Stomach smooth muscle (tissue), 2 donors: ENCODE data around the gene ZFYVE28.

Experiments
- H3K27ac ChIP-seq: one replicate; pipeline ENCODE4 v1.7.0; 2013; ENCODE audit warnings: mild to moderate bottlenecking, low read length, inconsistent platforms
- H3K27me3 ChIP-seq, 2 donors: one replicate each; pipeline ENCODE4 v1.7.0; 2013; ENCODE audit warnings: low read length in 2 of 2; ENCODE audit not compliant: insufficient read depth in 2 of 2, control insufficient read depth in 1 of 2
- H3K36me3 ChIP-seq, 2 donors: one replicate each; pipeline ENCODE4 v1.7.0; 2013; ENCODE audit warnings: low read length in 2 of 2; ENCODE audit not compliant: control insufficient read depth in 2 of 2, insufficient read depth in 2 of 2
- H3K4me1 ChIP-seq: one replicate; pipeline ENCODE4 v1.7.0; 2013; ENCODE audit warnings: low read length; ENCODE audit not compliant: control insufficient read depth, insufficient read depth
- H3K4me3 ChIP-seq, 2 donors: one replicate each; pipeline ENCODE4 v1.7.0; 2013; ENCODE audit warnings: low read length in 2 of 2
- H3K9ac ChIP-seq, 2 donors: one replicate each; pipeline ENCODE4 v1.7.0; 2013; ENCODE audit warnings: low read length in 2 of 2, mild to moderate bottlenecking in 1 of 2
- H3K9me3 ChIP-seq, 2 donors: one replicate each; pipeline ENCODE4 v1.7.0; 2013; ENCODE audit warnings: low read length in 2 of 2; ENCODE audit not compliant: control insufficient read depth in 2 of 2
- donor health status: healthy.
- donor health status: Pancreatic carcinoma.

ZFYVE28 gene

DNA sequence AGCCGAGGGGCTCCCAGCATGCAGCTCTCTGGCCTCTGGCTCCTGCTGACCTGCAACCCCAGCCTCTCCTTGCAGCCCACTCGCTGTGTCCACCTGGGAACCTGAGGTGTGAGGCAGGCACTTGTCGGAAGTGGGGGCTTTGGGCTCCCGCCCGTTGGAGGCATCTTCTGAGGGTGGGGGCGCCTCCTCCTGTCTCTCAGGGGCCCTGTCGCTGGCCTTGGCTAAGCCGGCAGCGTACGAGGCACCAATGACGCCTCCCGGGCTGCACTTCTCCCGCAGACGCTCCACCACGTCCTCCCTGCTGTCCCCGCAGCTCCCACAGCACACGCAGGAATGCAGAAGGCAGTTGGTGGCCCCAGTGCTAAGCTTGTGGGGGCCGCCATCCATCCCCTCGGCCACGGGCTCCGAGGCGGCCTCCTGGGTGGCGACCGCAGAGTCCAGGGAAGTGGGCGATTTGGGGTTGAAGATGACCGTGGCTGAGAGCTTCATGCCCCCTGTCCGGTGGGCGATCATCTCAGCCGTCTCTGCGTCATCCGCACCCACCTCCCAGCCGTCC, 114.0 kb downstream of the ZFYVE28 start:
- Histone ChIP-seq H3K4me1 (peaks cover 14% of the 10 kb centered on the region), H3K9ac (no peak overlapping the region), H3K36me3 (no peaks in the 10 kb centered on the region), H3K27ac (no peak overlapping the region), H3K4me3 (no peak overlapping the region), H3K27me3 (no peaks in the 10 kb centered on the region), H3K9me3 (peaks cover 0 to 7% of the 10 kb centered on the region in 2 donors)

DNA sequence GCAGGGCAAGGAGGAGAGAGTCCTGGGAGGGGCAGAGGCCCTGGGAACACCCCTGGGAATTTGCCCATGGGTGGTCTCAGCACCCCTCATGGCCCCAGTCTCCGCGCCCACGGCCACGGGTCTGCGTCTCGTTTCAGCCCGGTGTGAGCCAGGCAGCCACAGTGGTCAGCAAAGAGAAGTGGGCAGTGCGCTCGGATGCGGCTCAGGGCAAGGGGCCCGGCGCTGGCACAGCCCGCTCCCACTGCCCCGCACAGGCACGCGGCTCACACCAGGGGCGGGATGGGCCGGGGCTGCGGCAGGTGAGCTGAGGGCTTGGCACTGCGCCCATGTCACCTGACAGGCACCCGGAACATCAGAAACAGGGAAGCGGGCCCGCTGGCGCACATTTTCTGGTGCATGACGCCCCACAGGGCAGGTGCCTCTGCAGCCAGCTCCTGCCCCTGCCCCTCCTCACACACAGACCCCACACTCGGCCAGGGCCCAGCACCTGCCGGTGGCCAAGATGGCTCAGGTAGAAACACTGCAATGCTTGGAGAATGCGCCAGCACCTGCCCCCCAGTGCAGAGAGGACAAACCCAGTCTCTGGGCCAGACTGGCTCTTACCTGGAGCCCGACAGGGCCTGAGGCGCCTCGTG, 114.6 kb downstream of the ZFYVE28 start:
- no peak overlapping the region for H3K27ac ChIP-seq
- H3K4me1 ChIP-seq: peaks cover 14% of the 10 kb centered on the region
- H3K36me3 ChIP-seq: no peaks in the 10 kb centered on the region
- no peak overlapping the region for H3K4me3 ChIP-seq
- peaks cover 0 to 7% of the 10 kb centered on the region in 2 donors for H3K9me3 ChIP-seq
- no peaks in the 10 kb centered on the region for H3K27me3 ChIP-seq
- no peak overlapping the region for H3K9ac ChIP-seq

DNA sequence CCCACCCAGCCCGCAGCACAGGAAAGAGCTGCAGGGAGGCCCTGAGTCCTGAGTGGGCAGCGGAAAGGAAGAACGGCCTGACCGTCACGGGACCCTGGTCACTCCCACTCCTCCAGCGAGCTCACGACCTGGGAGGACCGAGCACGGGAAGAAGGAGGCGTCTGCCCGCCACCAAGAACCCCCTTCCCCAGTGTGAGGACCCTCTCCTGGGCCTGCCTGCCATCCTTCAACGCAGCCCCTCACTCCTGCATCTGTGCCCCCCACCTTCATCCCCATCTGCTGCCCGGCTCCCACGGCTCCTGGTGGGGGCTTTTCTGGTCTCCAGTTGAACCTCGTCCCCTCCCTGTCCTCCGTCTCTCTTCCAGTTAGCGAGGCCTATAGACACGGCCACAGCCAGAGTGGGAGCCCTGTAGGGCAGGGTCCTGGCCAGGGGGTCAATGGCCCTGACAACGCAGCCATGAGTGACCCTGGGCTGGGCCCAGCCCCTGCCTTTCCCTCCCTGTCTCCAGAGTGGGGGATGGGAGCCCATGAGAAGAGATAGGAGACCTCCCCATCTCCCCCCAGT, 115.2 kb downstream of the ZFYVE28 start:
- no peaks in the 10 kb centered on the region for H3K36me3 ChIP-seq
- H3K9me3 ChIP-seq: peaks cover 0 to 7% of the 10 kb centered on the region in 2 donors
- H3K4me3 ChIP-seq: no peak overlapping the region
- no peak overlapping the region for H3K27ac ChIP-seq
- H3K4me1 ChIP-seq: peaks cover 14% of the 10 kb centered on the region
- no peak overlapping the region for H3K9ac ChIP-seq
- no peaks in the 10 kb centered on the region for H3K27me3 ChIP-seq

DNA sequence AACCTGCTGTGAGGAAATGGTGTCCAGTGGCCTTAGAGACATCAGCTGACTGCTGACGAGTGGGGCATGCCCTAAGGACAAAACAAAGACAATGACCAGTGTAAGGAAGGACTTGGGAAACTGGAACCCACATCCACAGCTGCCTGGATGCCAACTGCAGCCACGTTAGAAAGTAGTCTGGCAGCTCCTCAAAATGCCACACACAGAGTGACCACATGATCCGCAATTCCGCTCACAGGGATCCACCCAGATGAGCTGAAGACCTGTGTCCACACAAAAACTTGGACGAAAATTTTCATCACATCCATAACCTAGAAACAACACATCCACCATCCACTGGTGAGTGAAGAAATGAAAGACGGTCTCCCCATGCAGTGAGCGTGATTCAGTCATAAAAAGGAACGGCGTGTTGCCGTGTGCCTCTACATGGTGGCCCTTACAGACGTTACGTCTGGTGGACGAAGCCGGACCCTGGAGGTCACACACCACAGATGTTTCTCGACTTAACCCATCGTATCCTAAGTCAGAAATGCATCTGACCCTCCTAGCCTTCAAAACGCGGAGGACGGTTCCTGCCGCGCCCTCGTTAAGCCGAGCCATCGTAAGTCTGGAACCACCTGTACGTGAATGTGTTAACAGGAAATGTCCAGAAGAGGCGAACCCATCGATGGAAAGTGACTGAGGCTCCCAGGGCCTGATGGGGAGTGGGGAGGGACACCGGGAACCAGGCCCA, 115.9 kb downstream of the ZFYVE28 start:
- Histone ChIP-seq H3K36me3 (no peaks in the 10 kb centered on the region), H3K27ac (peak overlapping the region; percentile 37), H3K27me3 (no peaks in the 10 kb centered on the region), H3K9ac (no peak overlapping the region), H3K4me3 (no peak overlapping the region), H3K9me3 (peaks cover 0 to 7% of the 10 kb centered on the region in 2 donors), H3K4me1 (peaks cover 14% of the 10 kb centered on the region)

DNA sequence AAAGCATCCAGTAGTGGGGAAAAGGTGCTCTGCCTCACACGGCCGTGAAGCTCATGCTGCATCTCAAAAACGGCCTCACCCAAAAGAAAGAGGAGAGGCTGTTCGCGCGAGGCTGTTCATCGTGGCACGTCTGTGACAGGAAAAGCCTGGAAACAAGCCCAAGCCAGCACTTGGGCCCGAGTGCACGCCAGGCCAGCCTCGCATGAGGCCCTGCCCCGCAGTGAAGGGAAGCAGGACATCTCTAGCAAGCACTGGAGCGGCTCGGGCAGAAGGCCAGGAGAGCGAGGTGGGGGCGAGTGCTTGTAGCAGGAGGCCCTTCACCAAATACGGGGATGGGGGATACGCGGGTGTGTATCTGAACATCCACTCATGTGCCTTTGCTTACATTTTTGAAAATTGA, 116.6 kb downstream of the ZFYVE28 start:
- Histone ChIP-seq H3K4me3 (no peak overlapping the region), H3K36me3 (no peaks in the 10 kb centered on the region), H3K9me3 (peaks cover 0 to 7% of the 10 kb centered on the region in 2 donors), H3K9ac (no peak overlapping the region), H3K27ac (peak overlapping the region; percentile 37), H3K27me3 (no peaks in the 10 kb centered on the region), H3K4me1 (peaks cover 14% of the 10 kb centered on the region)

DNA sequence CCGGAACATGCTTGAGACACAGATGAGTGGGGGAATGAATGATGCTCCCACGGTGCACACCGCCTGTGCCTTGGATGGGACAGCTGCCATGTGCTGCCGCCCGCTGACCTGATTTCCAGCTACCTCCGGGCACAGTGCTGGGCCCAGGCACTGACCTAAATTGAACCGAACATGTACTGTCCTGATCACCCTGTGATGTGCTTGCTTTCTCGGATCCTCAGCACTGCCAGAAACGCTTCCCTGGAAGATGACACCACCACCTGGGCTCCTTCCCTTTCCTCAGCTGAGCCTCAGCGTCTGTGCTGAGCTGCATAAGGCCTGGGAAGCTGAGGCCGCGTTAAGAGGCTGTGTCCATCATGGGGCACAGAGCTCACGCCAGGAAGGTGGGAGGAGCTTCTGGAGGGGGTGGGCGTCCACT, 117.2 kb downstream of the ZFYVE28 start:
- Histone ChIP-seq H3K27ac (no peak overlapping the region), H3K36me3 (no peaks in the 10 kb centered on the region), H3K4me1 (peaks cover 14% of the 10 kb centered on the region), H3K27me3 (no peaks in the 10 kb centered on the region), H3K9ac (no peak overlapping the region), H3K4me3 (no peak overlapping the region), H3K9me3 (peaks cover 0 to 7% of the 10 kb centered on the region in 2 donors)

DNA sequence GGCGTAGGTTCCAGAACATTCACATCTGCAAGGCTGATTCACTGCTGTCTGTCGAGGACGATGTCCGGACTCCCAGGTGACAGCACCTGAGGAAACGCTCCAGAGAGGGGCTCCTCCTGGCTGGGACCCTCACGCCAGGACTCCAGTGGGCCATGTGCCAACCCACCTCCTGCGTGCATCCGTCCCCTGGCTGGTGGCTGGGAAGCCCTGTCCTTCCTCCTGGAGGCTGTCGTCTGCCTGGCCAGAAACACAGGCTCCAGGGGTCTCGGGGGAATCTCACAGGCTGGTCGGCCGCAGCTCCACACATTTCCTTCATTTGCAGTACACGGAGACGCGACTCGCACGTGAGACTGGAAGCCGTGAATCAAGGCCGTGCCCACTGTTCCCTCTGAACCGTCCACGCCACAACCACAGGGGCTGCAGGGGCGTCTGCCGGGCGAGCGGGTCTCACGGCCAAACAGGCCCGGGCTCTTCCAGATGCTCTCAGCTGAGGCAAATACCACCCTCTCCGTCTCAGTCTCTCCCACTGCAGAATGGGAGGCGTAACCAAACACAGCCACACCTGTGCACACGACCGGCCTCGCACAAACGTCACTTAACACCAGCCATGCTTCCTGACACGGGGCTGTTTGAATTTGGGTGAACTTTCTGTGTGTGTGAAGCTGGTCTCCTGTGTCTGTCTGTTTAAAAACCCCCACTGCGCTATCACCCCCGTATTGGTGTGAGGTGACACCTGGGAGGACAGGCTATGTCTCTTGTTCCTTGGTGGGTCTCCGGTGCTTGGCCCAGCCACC, 117.8 kb downstream of the ZFYVE28 start:
- Histone ChIP-seq H3K4me1 (peaks cover 14% of the 10 kb centered on the region), H3K9ac (no peak overlapping the region), H3K9me3 (peaks cover 0 to 7% of the 10 kb centered on the region in 2 donors), H3K36me3 (no peaks in the 10 kb centered on the region), H3K27me3 (no peaks in the 10 kb centered on the region), H3K27ac (no peak overlapping the region), H3K4me3 (no peak overlapping the region)

DNA sequence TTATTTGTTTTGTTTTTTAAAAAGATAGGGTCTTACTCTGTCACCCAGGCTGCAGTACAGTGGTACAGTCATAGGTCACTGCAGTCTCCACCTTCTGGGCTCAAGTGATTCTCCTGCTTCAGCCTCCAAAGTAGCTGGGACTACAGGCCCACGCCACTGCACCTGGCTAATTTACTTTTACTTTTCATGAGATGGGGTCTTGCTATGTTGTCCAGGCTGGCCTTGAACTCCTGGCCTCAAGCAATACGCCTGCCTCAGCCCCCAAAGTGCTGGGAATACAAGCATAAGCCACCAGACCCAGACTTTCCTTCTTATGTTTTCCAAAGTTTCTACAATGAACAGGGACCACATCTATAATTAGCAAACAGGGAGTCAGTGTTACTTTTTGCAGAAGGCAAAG, 118.7 kb downstream of the ZFYVE28 start:
- H3K4me3 ChIP-seq: no peak overlapping the region
- H3K27ac ChIP-seq: no peak overlapping the region
- H3K9ac ChIP-seq: no peak overlapping the region
- no peaks in the 10 kb centered on the region for H3K27me3 ChIP-seq
- peaks cover 0 to 7% of the 10 kb centered on the region in 2 donors for H3K9me3 ChIP-seq
- H3K4me1 ChIP-seq: peaks cover 14% of the 10 kb centered on the region
- no peaks in the 10 kb centered on the region for H3K36me3 ChIP-seq

DNA sequence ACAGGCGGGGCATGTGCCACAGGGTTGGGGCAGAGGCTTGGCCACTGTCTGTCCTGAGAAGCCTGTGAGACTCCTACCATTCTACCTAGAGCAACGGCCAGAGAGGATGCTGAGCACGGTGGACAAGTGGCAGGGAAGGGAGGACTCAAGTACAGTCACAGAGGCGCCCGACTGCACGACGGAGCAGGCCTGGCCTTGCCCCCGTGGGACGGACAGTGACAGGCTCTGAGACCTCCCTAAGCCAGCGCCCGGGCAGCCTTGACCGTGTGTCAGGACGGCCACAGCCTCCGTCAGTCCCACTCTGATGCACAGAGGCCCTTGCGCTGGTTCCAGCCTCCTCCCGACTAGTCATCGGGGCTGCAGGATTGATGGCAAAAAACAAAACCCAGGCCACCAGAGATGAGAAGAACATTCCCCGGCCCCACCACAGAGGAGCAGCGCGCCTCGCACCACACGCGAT, 119.9 kb downstream of the ZFYVE28 start:
- H3K4me3 ChIP-seq: no peak overlapping the region
- peaks cover 0 to 7% of the 10 kb centered on the region in 2 donors for H3K9me3 ChIP-seq
- no peak overlapping the region for H3K27ac ChIP-seq

More for the DNA sequence above, 119.9 kb downstream of the ZFYVE28 start:
- Histone ChIP-seq H3K36me3 (no peaks in the 10 kb centered on the region), H3K9ac (no peak overlapping the region), H3K4me1 (peaks cover 14% of the 10 kb centered on the region), H3K27me3 (no peaks in the 10 kb centered on the region)
